ENCODE results near the gene NCAPG2.

NCAPG2 gene

GRCh38 chr7:158607563-158607962 lies 97.0 kb downstream of the NCAPG2 start:
- H3K4me3 ChIP-seq (ENCODE audit: low read length) = no peak overlapping the region
- no peak for TF ChIP-seq CTCF (conservative IDR thresholded peaks at IDR 0.05; ENCODE audit: low read length)
- no peak for DNase-seq (ENCODE audit: low read depth)

- DNase-seq (ENCODE audit: low read depth) = no peak
- no peak for TF ChIP-seq CTCF (conservative IDR thresholded peaks at IDR 0.05; ENCODE audit: low read length)
- no peak overlapping the region for H3K4me3 ChIP-seq (ENCODE audit: low read length)
Observed at GRCh38 chr7:158606671-158607424, 97.8 kb downstream of the NCAPG2 start.

- H3K4me3 ChIP-seq (ENCODE audit: low read length) = no peak overlapping the region
- no peak for TF ChIP-seq CTCF (conservative IDR thresholded peaks at IDR 0.05; ENCODE audit: low read length)
- DNase-seq (ENCODE audit: low read depth) = peak; percentile 29
Observed at GRCh38 chr7:158606129-158606528, 98.5 kb downstream of the NCAPG2 start.

GRCh38 chr7:158603773-158604755 lies 100.5 kb downstream of the NCAPG2 start:
- TF ChIP-seq CTCF (conservative IDR thresholded peaks at IDR 0.05; ENCODE audit: low read length) = no peak
- no peak for DNase-seq (ENCODE audit: low read depth)
- H3K4me3 ChIP-seq (ENCODE audit: low read length) = no peak overlapping the region

GRCh38 chr7:158602905-158603772 lies 101.5 kb downstream of the NCAPG2 start:
- TF ChIP-seq CTCF (conservative IDR thresholded peaks at IDR 0.05; ENCODE audit: low read length) = no peak
- no peak overlapping the region for H3K4me3 ChIP-seq (ENCODE audit: low read length)
- DNase-seq (ENCODE audit: low read depth) = no peak

GRCh38 chr7:158602041-158602440 lies 102.6 kb downstream of the NCAPG2 start:
- no peak for DNase-seq (ENCODE audit: low read depth)
- TF ChIP-seq CTCF (conservative IDR thresholded peaks at IDR 0.05; ENCODE audit: low read length) = no peak
- H3K4me3 ChIP-seq (ENCODE audit: low read length) = no peak overlapping the region
